ENCODE results near the gene PSME3IP1. TPM values are rescaled to one million over a fixed set of nuclear protein-coding genes. Genes with fewer than 3 reads are reported as not detected.
A peak's percentile ranks its signal among the peaks of the same experiment; 100 is the strongest.

PSME3IP1 gene
- total and polyA plus RNA-seq, 7 donors = 37.1 to 61.9 (median 48.7) TPM

DNA sequence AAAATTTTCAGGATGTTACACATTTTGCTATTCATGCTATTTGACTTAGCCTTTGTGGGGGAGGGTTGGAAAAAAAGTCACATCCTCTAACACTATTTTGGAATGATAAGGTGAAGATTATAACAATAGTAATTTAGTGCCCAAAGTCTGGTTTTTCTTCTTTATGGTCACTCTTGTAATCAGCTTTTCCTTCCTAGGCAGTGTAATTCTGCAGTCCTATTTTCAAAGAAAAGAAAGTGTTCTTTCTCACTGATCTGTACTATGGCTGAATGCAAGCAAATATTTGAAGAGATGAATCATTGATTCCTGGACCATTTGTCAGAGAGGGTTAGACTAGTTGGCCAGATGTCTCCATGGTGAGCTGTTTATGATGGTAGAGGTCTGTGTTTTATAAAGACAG is 8.7 kb upstream of the PSME3IP1 start:
- H3K4me3 ChIP-seq = no peak overlapping the region
- intact Hi-C loops (cut with DNase I) = no loop called here
- TF ChIP-seq, protein P1, sequence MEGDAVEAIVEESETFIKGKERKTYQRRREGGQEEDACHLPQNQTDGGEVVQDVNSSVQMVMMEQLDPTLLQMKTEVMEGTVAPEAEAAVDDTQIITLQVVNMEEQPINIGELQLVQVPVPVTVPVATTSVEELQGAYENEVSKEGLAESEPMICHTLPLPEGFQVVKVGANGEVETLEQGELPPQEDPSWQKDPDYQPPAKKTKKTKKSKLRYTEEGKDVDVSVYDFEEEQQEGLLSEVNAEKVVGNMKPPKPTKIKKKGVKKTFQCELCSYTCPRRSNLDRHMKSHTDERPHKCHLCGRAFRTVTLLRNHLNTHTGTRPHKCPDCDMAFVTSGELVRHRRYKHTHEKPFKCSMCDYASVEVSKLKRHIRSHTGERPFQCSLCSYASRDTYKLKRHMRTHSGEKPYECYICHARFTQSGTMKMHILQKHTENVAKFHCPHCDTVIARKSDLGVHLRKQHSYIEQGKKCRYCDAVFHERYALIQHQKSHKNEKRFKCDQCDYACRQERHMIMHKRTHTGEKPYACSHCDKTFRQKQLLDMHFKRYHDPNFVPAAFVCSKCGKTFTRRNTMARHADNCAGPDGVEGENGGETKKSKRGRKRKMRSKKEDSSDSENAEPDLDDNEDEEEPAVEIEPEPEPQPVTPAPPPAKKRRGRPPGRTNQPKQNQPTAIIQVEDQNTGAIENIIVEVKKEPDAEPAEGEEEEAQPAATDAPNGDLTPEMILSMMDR (IDR thresholded peaks at IDR 0.05) = no peak
- H3K27ac ChIP-seq = no peak overlapping the region
- ATAC-seq = peak; percentile 27 to 72 (median 52)
- no peaks in the 10 kb centered on the region for H3K9me3 ChIP-seq
- DNase-seq = no peak
- no peaks in the 10 kb centered on the region for H3K27me3 ChIP-seq (ENCODE audit: insufficient read depth in 3 of 3, low read length in 2 of 3)
- H3K4me1 ChIP-seq = peaks cover 33% of the 10 kb centered on the region
- H3K36me3 ChIP-seq (ENCODE audit: insufficient read depth in 1 of 2, low read depth in 1 of 2) = no peaks in the 10 kb centered on the region

DNA sequence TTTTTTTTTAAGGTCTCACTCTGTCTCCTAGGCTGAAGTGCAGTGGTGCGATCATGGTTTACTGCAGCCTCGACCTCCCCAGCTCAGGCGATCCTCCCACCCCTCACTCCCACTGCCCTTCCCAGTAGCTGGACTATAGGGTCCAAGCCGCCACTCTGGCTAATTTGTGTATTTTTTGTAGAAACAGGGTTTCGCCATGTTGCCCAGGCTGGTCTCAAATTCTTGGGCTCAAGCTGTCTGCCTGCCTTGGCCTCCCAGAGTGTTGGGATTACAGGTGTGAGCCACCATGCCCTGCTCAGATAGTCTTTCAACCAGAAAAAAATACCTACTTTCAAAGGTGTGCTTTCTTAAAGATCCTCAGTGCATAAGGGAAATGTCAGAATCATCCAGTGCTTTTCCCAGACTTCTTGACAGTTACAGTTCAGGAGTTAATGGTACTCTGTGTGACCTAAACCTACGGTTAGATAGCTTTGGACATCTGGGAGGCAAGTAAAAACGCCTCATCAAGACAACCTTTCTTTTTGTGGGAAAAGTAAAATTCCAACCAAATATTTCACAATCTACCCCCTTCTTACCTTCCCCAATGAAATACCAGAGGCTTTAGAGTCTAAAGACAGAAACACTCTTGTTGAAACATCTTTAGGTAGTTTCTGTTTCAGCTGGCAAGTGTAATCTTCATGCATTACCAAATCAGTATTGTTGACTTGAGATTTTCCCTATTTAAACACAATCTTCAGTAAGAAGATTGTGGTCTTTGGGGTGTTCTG is 7.1 kb upstream of the PSME3IP1 start:
- H3K4me1 ChIP-seq = peaks cover 35% of the 10 kb centered on the region
- H3K9me3 ChIP-seq = no peaks in the 10 kb centered on the region
- intact Hi-C loops (cut with DNase I) = no loop called here
- ATAC-seq = no peak
- 78 to 87% (median 84%) methylated on average over 7 of the region's 7 CpGs for WGBS, 3 donors
- TF ChIP-seq, protein P1 (IDR thresholded peaks at IDR 0.05) = no peak
- no peaks in the 10 kb centered on the region for H3K36me3 ChIP-seq (ENCODE audit: insufficient read depth in 1 of 2, low read depth in 1 of 2)
- H3K27ac ChIP-seq = no peak overlapping the region
- H3K4me3 ChIP-seq = no peak overlapping the region
- DNase-seq = no peak
- H3K27me3 ChIP-seq (ENCODE audit: insufficient read depth in 3 of 3, low read length in 2 of 3) = no peaks in the 10 kb centered on the region

DNA sequence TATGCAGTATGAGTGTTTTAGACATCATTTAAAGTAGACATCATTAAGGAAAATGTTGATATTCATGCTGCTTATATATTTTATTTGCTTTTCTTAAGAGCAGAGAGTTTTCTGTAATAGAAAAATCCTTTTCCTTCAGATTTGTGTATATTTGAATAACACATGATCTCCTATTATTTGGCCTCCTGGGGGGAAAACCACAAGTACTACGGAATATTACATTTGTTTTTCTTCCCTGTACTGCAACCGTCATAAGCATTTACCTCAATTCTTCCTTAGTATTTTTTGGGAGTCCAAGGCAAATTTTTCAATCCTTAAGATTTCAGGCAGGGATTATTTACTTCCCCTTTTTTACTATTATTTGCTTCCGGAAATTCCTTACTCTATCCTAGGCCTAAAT is 6.3 kb upstream of the PSME3IP1 start:
- Histone ChIP-seq H3K4me3 (no peak overlapping the region), H3K27me3 (ENCODE audit: insufficient read depth in 3 of 3, low read length in 2 of 3) (no peaks in the 10 kb centered on the region), H3K36me3 (ENCODE audit: insufficient read depth in 1 of 2, low read depth in 1 of 2) (no peaks in the 10 kb centered on the region), H3K9me3 (no peaks in the 10 kb centered on the region), H3K4me1 (peaks cover 40% of the 10 kb centered on the region), H3K27ac (no peak overlapping the region)
- intact Hi-C loops (cut with DNase I) = no loop called here
- no peak for ATAC-seq
- WGBS, 3 donors = 88 to 95% (median 94%) methylated on average over 3 of the region's 3 CpGs
- TF ChIP-seq, protein P1 (IDR thresholded peaks at IDR 0.05) = no peak
- DNase-seq = no peak

DNA sequence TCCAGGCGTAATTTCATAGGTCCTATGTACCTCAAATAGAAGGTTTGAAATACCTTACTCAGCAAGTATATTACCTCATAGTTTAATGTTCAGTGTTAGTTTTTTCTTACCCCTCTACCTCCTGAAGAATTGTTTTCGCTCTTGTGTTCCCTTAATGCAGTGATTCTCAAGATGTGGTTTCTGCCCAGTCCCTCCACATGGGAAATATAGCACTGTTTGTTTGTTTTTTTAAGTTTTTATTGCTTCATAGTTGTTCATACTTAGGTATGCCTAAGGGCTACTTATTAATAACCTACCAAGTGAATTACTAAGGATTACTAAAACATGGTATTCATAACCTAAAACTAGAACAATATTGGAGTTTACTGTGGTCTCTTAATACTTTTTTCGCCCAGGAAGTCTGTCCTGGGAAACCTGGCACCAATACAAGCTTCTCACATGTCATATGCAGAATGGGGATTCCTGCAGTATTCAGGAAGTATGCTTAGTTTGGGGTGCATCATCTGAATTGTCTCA is 5.3 kb upstream of the PSME3IP1 start:
- 64 to 68% (median 66%) methylated on average over 3 of the region's 3 CpGs for WGBS, 3 donors
- DNase-seq (no peak), ATAC-seq (no peak)
- H3K4me1 ChIP-seq = peaks cover 35% of the 10 kb centered on the region
- no peak overlapping the region for H3K4me3 ChIP-seq
- intact Hi-C loops (cut with DNase I) = no loop called here
- no peaks in the 10 kb centered on the region for H3K27me3 ChIP-seq (ENCODE audit: insufficient read depth in 3 of 3, low read length in 2 of 3)
- H3K36me3 ChIP-seq (ENCODE audit: insufficient read depth in 1 of 2, low read depth in 1 of 2) = no peaks in the 10 kb centered on the region
- no peaks in the 10 kb centered on the region for H3K9me3 ChIP-seq
- no peak overlapping the region for H3K27ac ChIP-seq
- TF ChIP-seq, protein P1 (IDR thresholded peaks at IDR 0.05) = no peak

Data from psoas muscle (tissue), 8 donors.